Activated naive CD4-positive, alpha-beta T cell treated with anti-CD3 and anti-CD28 coated beads, Interleukin-2, amount 10 ng/mL, durations not matched to agents 7 days and 5 days (primary cell): Measurements from ENCODE around the gene RABGAP1.

Source experiments
- CTCF ChIA-PET: fragments of 350-600 bp; sonication (Branson Sonifier 250); formaldehyde crosslinking; loops from one replicate; lab custom pipeline; 2021; ENCODE audit warnings: antibody characterized with exemption; lab: Charles Lee
- DNase-seq: peaks from one replicate; pipeline ENCODE4 v3.0.0-alpha.2; 2020
- H3K27ac Mint-ChIP-seq: one replicate; pipeline ENCODE4 v1.8.0; 2021; ENCODE audit warnings: mild to moderate bottlenecking, moderate library complexity, mixed read lengths
- H3K27me3 Mint-ChIP-seq: one replicate; pipeline ENCODE4 v1.8.0; 2021; ENCODE audit warnings: mild to moderate bottlenecking, mixed read lengths
- H3K36me3 Mint-ChIP-seq: one replicate; pipeline ENCODE4 v1.8.0; 2021; ENCODE audit warnings: mixed read lengths
- H3K4me1 Mint-ChIP-seq: one replicate; pipeline ENCODE4 v1.8.0; 2021; ENCODE audit warnings: mixed read lengths
- H3K4me3 Mint-ChIP-seq: one replicate; pipeline ENCODE4 v1.8.0; 2021; ENCODE audit warnings: mild to moderate bottlenecking, moderate library complexity, mixed read lengths
- H3K9me3 Mint-ChIP-seq: one replicate; pipeline ENCODE4 v1.8.0; 2021; ENCODE audit warnings: mixed read lengths

Gene RABGAP1

DNA sequence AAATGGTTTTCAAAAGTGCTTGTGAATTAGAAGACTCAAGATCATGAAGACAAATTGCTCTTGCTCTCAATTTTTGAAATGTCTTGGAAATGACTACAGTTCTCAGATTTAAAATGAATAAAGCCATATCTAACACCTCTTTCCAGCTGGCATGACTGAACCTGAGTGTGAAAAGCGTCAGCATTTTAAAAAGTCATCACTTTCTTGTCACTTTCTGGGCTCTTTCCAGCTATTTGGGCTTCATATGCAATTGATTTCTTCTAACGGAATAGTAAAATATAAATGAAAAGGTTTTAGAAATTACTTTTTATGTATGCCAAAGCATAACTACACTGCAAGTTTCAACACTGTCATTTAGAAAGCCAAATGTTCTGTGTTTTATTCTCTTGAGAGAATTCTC lies 95.0 kb downstream of the RABGAP1 start:
- no peak overlapping the region for H3K4me3 Mint-ChIP-seq
- H3K27ac Mint-ChIP-seq, result no peak overlapping the region
- no peak for DNase-seq
- H3K27me3 Mint-ChIP-seq, result no peaks in the 10 kb centered on the region
- CTCF ChIA-PET, result no interaction called here
- H3K4me1 Mint-ChIP-seq, result no peaks in the 10 kb centered on the region
- peaks cover 16% of the 10 kb centered on the region for H3K36me3 Mint-ChIP-seq
- H3K9me3 Mint-ChIP-seq, result no peaks in the 10 kb centered on the region

GRCh38 chr9:123036893-123037545 lies 96.2 kb downstream of the RABGAP1 start:
- no peaks in the 10 kb centered on the region for H3K4me1 Mint-ChIP-seq
- CTCF ChIA-PET, result interaction anchor here (0.6 kb wide), 1 partner anchor 150 kb away, joined by 3 read pairs; no protein-coding TSS in a partner anchor
- DNase-seq, result no peak
- H3K27ac Mint-ChIP-seq, result no peak overlapping the region
- no peaks in the 10 kb centered on the region for H3K27me3 Mint-ChIP-seq
- no peaks in the 10 kb centered on the region for H3K9me3 Mint-ChIP-seq
- H3K36me3 Mint-ChIP-seq, result peaks cover 11% of the 10 kb centered on the region
- no peak overlapping the region for H3K4me3 Mint-ChIP-seq

GRCh38 chr9:123039617-123040219 lies 98.9 kb downstream of the RABGAP1 start:
- H3K9me3 Mint-ChIP-seq, result peaks cover 7% of the 10 kb centered on the region
- no peak overlapping the region for H3K4me3 Mint-ChIP-seq
- H3K27me3 Mint-ChIP-seq, result no peaks in the 10 kb centered on the region
- H3K4me1 Mint-ChIP-seq, result no peaks in the 10 kb centered on the region
- DNase-seq, result no peak
- CTCF ChIA-PET, result no interaction called here
- no peak overlapping the region for H3K27ac Mint-ChIP-seq
- H3K36me3 Mint-ChIP-seq, result peaks cover 20% of the 10 kb centered on the region

GRCh38 chr9:123040801-123041200 lies 100.0 kb downstream of the RABGAP1 start:
- no peak overlapping the region for H3K27ac Mint-ChIP-seq
- H3K4me1 Mint-ChIP-seq, result no peaks in the 10 kb centered on the region
- DNase-seq, result no peak
- peaks cover 17% of the 10 kb centered on the region for H3K36me3 Mint-ChIP-seq
- H3K9me3 Mint-ChIP-seq, result peaks cover 7% of the 10 kb centered on the region
- no peak overlapping the region for H3K4me3 Mint-ChIP-seq
- CTCF ChIA-PET, result no interaction called here
- H3K27me3 Mint-ChIP-seq, result no peaks in the 10 kb centered on the region

GRCh38 chr9:123041489-123041888 lies 100.7 kb downstream of the RABGAP1 start:
- no peak overlapping the region for H3K27ac Mint-ChIP-seq
- H3K27me3 Mint-ChIP-seq, result no peaks in the 10 kb centered on the region
- CTCF ChIA-PET, result no interaction called here
- H3K4me3 Mint-ChIP-seq, result no peak overlapping the region
- peaks cover 7% of the 10 kb centered on the region for H3K9me3 Mint-ChIP-seq
- DNase-seq, result no peak
- peaks cover 17% of the 10 kb centered on the region for H3K36me3 Mint-ChIP-seq
- no peaks in the 10 kb centered on the region for H3K4me1 Mint-ChIP-seq

- Mint-ChIP-seq H3K27me3 (no peaks in the 10 kb centered on the region), H3K27ac (no peak overlapping the region)
- CTCF ChIA-PET, result no interaction called here
These were observed 102.5 kb downstream of the RABGAP1 start for GRCh38 chr9:123043081-123043939.

GRCh38 chr9:123044586-123044985 lies 103.8 kb downstream of the RABGAP1 start:
- Mint-ChIP-seq H3K27ac (no peak overlapping the region), H3K4me1 (no peaks in the 10 kb centered on the region), H3K27me3 (no peaks in the 10 kb centered on the region), H3K9me3 (peaks cover 7% of the 10 kb centered on the region), H3K36me3 (peaks cover 11% of the 10 kb centered on the region), H3K4me3 (no peak overlapping the region)
- CTCF ChIA-PET, result interaction anchor here (1.2 kb wide), 1 partner anchor 15 kb away, joined by 3 read pairs; no protein-coding TSS in a partner anchor
- no peak for DNase-seq

More at GRCh38 chr9:123043081-123043939, 102.5 kb downstream of the RABGAP1 start:
- DNase-seq, result no peak
- H3K36me3 Mint-ChIP-seq, result peaks cover 11% of the 10 kb centered on the region
- H3K4me3 Mint-ChIP-seq, result no peak overlapping the region
- peaks cover 7% of the 10 kb centered on the region for H3K9me3 Mint-ChIP-seq
- no peaks in the 10 kb centered on the region for H3K4me1 Mint-ChIP-seq

DNA sequence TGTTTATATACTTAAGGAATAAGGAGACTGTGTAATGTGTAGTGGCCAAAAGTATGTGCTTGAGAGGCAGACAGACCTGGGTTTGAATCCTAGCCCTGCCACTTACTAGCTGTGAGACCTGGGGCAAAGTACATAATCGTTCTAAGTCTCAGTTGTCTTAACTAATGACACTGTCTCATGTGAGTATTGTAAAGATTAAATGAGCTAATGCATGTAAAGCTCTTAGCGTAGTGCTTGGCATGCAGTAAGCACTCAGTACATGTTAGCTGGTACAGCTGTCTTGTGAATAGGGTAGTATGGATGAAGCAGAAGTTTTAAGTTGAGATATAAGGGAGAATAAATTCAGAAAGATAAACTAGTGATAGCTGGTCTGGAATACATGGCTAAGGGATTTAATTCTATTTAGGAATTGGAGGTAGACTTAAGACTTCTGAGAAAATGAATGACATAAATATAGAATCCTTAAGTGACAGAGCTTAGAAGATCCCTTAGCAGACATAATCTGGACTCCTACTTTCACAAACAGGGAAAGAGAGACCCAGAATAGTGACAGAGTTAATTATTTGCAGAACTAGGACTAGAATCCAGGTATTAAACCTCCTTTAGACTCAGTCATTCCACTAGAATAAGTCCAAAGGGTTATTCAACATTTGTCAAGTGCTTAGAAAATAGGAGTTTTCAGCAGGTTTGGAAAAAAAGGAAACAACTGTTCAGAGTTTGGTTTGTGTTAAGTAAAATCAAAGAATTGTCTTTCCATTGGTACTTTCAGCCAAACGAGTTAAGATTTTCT lies 105.8 kb downstream of the RABGAP1 start:
- H3K4me1 Mint-ChIP-seq, result no peaks in the 10 kb centered on the region
- H3K4me3 Mint-ChIP-seq, result no peak overlapping the region
- CTCF ChIA-PET, result no interaction called here
- peaks cover 7% of the 10 kb centered on the region for H3K9me3 Mint-ChIP-seq
- no peak overlapping the region for H3K27ac Mint-ChIP-seq
- peaks cover 14% of the 10 kb centered on the region for H3K36me3 Mint-ChIP-seq
- DNase-seq, result no peak
- no peaks in the 10 kb centered on the region for H3K27me3 Mint-ChIP-seq

- CTCF ChIA-PET, result no interaction called here
- Mint-ChIP-seq H3K36me3 (peaks cover 2% of the 10 kb centered on the region), H3K4me1 (no peaks in the 10 kb centered on the region), H3K27me3 (no peaks in the 10 kb centered on the region), H3K4me3 (no peak overlapping the region), H3K9me3 (no peaks in the 10 kb centered on the region), H3K27ac (no peak overlapping the region)
- no peak for DNase-seq
These were observed 107.9 kb downstream of the RABGAP1 start for GRCh38 chr9:123048748-123049147.

DNA sequence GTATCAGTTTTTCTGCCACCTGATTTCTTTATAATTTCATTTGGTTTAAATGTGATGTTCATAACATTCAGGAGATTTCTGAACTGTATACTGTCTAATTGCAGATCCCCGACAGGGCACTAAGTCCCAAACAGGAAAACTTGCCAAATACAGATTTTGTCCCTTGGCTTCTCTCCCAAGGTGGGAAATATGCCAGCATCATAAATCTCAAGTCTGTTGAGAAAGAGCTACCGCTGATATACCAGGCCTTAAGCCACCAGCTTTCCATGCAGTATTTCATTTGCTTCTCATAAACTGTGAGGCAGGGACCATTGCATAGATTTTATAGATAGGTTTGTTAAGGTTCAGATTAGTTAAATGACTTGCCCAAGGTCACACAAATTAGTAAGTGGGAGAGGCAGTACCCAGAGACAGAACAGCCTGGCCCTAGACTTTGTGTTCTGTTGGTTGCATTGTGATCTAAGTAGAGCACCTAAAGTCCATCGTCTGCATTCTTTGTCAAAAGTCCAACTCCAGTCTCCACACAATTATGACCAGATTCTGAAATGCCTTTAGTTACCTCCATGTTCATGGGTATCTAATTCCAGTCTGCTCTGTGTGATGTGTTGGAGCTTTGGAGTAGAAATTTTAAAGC lies 108.9 kb downstream of the RABGAP1 start:
- Mint-ChIP-seq H3K4me3 (no peak overlapping the region), H3K9me3 (no peaks in the 10 kb centered on the region), H3K27me3 (no peaks in the 10 kb centered on the region), H3K4me1 (no peaks in the 10 kb centered on the region), H3K36me3 (peaks cover 2% of the 10 kb centered on the region), H3K27ac (no peak overlapping the region)
- CTCF ChIA-PET, result no interaction called here
- DNase-seq, result no peak

GRCh38 chr9:123053046-123053445 lies 112.2 kb downstream of the RABGAP1 start:
- CTCF ChIA-PET, result interaction anchor here (0.6 kb wide), 1 partner anchor 565 kb away, joined by 3 read pairs; no protein-coding TSS in a partner anchor
- Mint-ChIP-seq H3K4me3 (no peak overlapping the region), H3K36me3 (peaks cover 2% of the 10 kb centered on the region)

GRCh38 chr9:123053711-123054110 lies 112.9 kb downstream of the RABGAP1 start:
- CTCF ChIA-PET, result no interaction called here
- no peaks in the 10 kb centered on the region for H3K27me3 Mint-ChIP-seq
- no peaks in the 10 kb centered on the region for H3K4me1 Mint-ChIP-seq
- no peak for DNase-seq
- H3K27ac Mint-ChIP-seq, result no peak overlapping the region
- H3K36me3 Mint-ChIP-seq, result peaks cover 2% of the 10 kb centered on the region
- H3K9me3 Mint-ChIP-seq, result no peaks in the 10 kb centered on the region
- H3K4me3 Mint-ChIP-seq, result no peak overlapping the region

More at GRCh38 chr9:123053046-123053445, 112.2 kb downstream of the RABGAP1 start:
- Mint-ChIP-seq H3K4me1 (no peaks in the 10 kb centered on the region), H3K27me3 (no peaks in the 10 kb centered on the region), H3K9me3 (no peaks in the 10 kb centered on the region), H3K27ac (no peak overlapping the region)
- DNase-seq, result no peak

DNA sequence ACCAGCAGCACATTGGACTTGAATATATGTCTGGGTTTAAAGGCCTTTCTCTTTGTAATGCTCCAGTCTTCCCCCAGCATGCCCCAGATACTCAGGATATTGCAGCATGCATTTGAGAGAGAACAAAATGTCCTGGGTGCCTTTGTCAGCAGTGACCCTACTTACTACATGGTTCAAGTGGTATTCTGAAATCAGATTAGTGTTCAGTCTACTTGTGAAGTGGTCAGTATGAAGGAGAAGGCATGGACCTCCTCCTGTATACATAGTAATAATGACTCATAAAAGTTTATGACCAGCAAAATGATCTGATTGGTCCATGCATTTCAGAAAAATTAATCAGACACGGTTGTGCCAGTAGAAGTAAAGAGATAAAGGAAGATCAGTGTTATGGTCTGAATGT lies 118.0 kb downstream of the RABGAP1 start:
- Mint-ChIP-seq H3K4me3 (no peak overlapping the region), H3K9me3 (no peaks in the 10 kb centered on the region), H3K27me3 (no peaks in the 10 kb centered on the region), H3K4me1 (no peaks in the 10 kb centered on the region), H3K27ac (no peak overlapping the region), H3K36me3 (no peaks in the 10 kb centered on the region)
- no peak for DNase-seq
- CTCF ChIA-PET, result no interaction called here
